Vagina (tissue), 2 donors: ENCODE results near the gene MYRIP. TPM values are rescaled to one million over a fixed set of nuclear protein-coding genes. Genes with fewer than 3 reads are reported as not detected.

ENCODE experiments used
- DNase-seq, 2 donors: peaks; one replicate each; pipeline ENCODE4 v3.0.0-alpha.2; 2017; ENCODE audit errors: extremely low spot score in 2 of 2
- H3K27ac ChIP-seq: fragments of 200-600 bp; sonication (generic); one replicate; pipeline ENCODE4 v1.5.1; 2019
- H3K27me3 ChIP-seq: fragments of 200-600 bp; sonication (generic); one replicate; pipeline ENCODE4 v1.5.1; 2019
- H3K36me3 ChIP-seq, 2 donors: fragments of 200-600 bp; sonication (generic); one replicate each; pipeline ENCODE4 v1.5.1; 2017 to 2019
- H3K4me1 ChIP-seq: fragments of 200-600 bp; sonication (generic); one replicate; pipeline ENCODE4 v1.5.1; 2019
- H3K4me3 ChIP-seq, 2 donors: fragments of 200-600 bp; sonication (generic); 1 replicate in 1 of 2; 2 replicates in 1 of 2; pipeline ENCODE4 v1.5.1; 2016 to 2019
- H3K9me3 ChIP-seq: fragments of 200-600 bp; sonication (generic); one replicate; pipeline ENCODE4 v1.5.1; 2019
- CTCF ChIP-seq, 3 experiments: fragments of 450-650 bp in 2 of 3; fragments of 200-600 bp in 1 of 3; sonication (generic) in 1 of 3; IDR thresholded peaks; one replicate each; pipeline ENCODE4 v1.5.1; 2017 to 2019; ENCODE audit warnings: antibody characterized with exemption in 3 of 3, mild to moderate bottlenecking in 2 of 3, moderate library complexity in 2 of 3
- POLR2A ChIP-seq, 2 donors: fragments of 450-650 bp; IDR thresholded peaks; one replicate each; pipeline ENCODE4 v1.6.1; 2017; ENCODE audit warnings: antibody characterized with exemption in 2 of 2, mild to moderate bottlenecking in 2 of 2, moderate library complexity in 2 of 2
- POLR2AphosphoS5 ChIP-seq, 2 donors: sonication (generic); formaldehyde crosslinking; IDR thresholded peaks; one replicate each; pipeline ENCODE4 v1.9.0; 2017; ENCODE audit warnings: antibody characterized with exemption in 2 of 2, mild to moderate bottlenecking in 2 of 2, low read depth in 1 of 2; ENCODE audit not compliant: insufficient read depth in 1 of 2
- intact Hi-C: fragments of 100-400 bp; cut with DNase I; formaldehyde crosslinking; loops from one replicate; pipeline ENCODE4 v1.15.1; 2023
- total RNA-seq: library from RNA; depleted of rRNA; stranded (reverse); fragments of >200 nt; gene quantifications from one replicate; pipeline ENCODE4 v1.2.3, GENCODE V29; 2016

Gene MYRIP
- total RNA-seq, 1 donor from 2014 or later, result 7.4 TPM

- Histone ChIP-seq H3K9me3 (no peaks in the 10 kb centered on the region), H3K36me3 (no peaks in the 10 kb centered on the region), H3K4me1 (no peaks in the 10 kb centered on the region), H3K27me3 (no peaks in the 10 kb centered on the region), H3K4me3 (no peak overlapping the region), H3K27ac (no peak overlapping the region)
- TF ChIP-seq CTCF (IDR thresholded peaks at IDR 0.05) (no peak), POLR2A (IDR thresholded peaks at IDR 0.05) (no peak), POLR2AphosphoS5 (IDR thresholded peaks at IDR 0.05; ENCODE audit: insufficient read depth in 1 of 2, low read depth in 1 of 2) (no peak)
- intact Hi-C loops, result no loop called here
- no peak for DNase-seq
These were observed 40.7 kb downstream of the MYRIP start for GRCh38 chr3:39849992-39850715.

- no peaks in the 10 kb centered on the region for H3K4me1 ChIP-seq
- H3K36me3 ChIP-seq, result no peaks in the 10 kb centered on the region
- TF ChIP-seq POLR2AphosphoS5 (IDR thresholded peaks at IDR 0.05; ENCODE audit: insufficient read depth in 1 of 2, low read depth in 1 of 2), result no peak
- no peak for TF ChIP-seq POLR2A (IDR thresholded peaks at IDR 0.05)
- no peak for TF ChIP-seq CTCF (IDR thresholded peaks at IDR 0.05)
- no peaks in the 10 kb centered on the region for H3K27me3 ChIP-seq
- no peak for DNase-seq
- intact Hi-C loops, result no loop called here
- no peaks in the 10 kb centered on the region for H3K9me3 ChIP-seq
- no peak overlapping the region for H3K4me3 ChIP-seq
- no peak overlapping the region for H3K27ac ChIP-seq
These were observed 41.3 kb downstream of the MYRIP start for GRCh38 chr3:39850716-39851032.

- H3K36me3 ChIP-seq, result no peaks in the 10 kb centered on the region
- no peak overlapping the region for H3K27ac ChIP-seq
- TF ChIP-seq POLR2A (IDR thresholded peaks at IDR 0.05) (no peak), POLR2AphosphoS5 (IDR thresholded peaks at IDR 0.05; ENCODE audit: insufficient read depth in 1 of 2, low read depth in 1 of 2) (no peak), CTCF (IDR thresholded peaks at IDR 0.05) (no peak)
- no peaks in the 10 kb centered on the region for H3K4me1 ChIP-seq
- intact Hi-C loops, result no loop called here
- H3K27me3 ChIP-seq, result no peaks in the 10 kb centered on the region
- no peak overlapping the region for H3K4me3 ChIP-seq
- no peaks in the 10 kb centered on the region for H3K9me3 ChIP-seq
- no peak for DNase-seq
These were observed 46.1 kb downstream of the MYRIP start for GRCh38 chr3:39855517-39855916.

GRCh38 chr3:39869890-39870289 is 60.5 kb downstream of the MYRIP start:
- no peak for TF ChIP-seq POLR2AphosphoS5 (IDR thresholded peaks at IDR 0.05; ENCODE audit: insufficient read depth in 1 of 2, low read depth in 1 of 2)
- no peak for TF ChIP-seq POLR2A (IDR thresholded peaks at IDR 0.05)
- no peak for TF ChIP-seq CTCF (IDR thresholded peaks at IDR 0.05)
- H3K27me3 ChIP-seq, result no peaks in the 10 kb centered on the region
- no peaks in the 10 kb centered on the region for H3K9me3 ChIP-seq
- H3K4me1 ChIP-seq, result no peaks in the 10 kb centered on the region
- DNase-seq, result no peak
- intact Hi-C loops, result no loop called here
- H3K4me3 ChIP-seq, result no peak overlapping the region
- H3K27ac ChIP-seq, result no peak overlapping the region
- H3K36me3 ChIP-seq, result no peaks in the 10 kb centered on the region

GRCh38 chr3:39870706-39871105 is 61.3 kb downstream of the MYRIP start:
- intact Hi-C loops, result no loop called here
- no peak for DNase-seq
- no peaks in the 10 kb centered on the region for H3K27me3 ChIP-seq
- no peak overlapping the region for H3K4me3 ChIP-seq
- H3K27ac ChIP-seq, result no peak overlapping the region
- TF ChIP-seq CTCF (IDR thresholded peaks at IDR 0.05) (no peak), POLR2A (IDR thresholded peaks at IDR 0.05) (no peak), POLR2AphosphoS5 (IDR thresholded peaks at IDR 0.05; ENCODE audit: insufficient read depth in 1 of 2, low read depth in 1 of 2) (no peak)
- H3K9me3 ChIP-seq, result no peaks in the 10 kb centered on the region
- H3K4me1 ChIP-seq, result no peaks in the 10 kb centered on the region
- H3K36me3 ChIP-seq, result no peaks in the 10 kb centered on the region
